Measurements from ENCODE around the gene RCCD1. TPM values are rescaled to one million over a fixed set of nuclear protein-coding genes. Genes with fewer than 3 reads are reported as not detected.
A peak's percentile ranks its signal among the peaks of the same experiment; 100 is the strongest.

The RCCD1 gene
- total and polyA plus RNA-seq, 9 of the 15 experiments (the other 6 are each of a cell fraction or from before 2014, with no cell fraction given): 11.1 to 51.4 (median 24.7) TPM

DNA sequence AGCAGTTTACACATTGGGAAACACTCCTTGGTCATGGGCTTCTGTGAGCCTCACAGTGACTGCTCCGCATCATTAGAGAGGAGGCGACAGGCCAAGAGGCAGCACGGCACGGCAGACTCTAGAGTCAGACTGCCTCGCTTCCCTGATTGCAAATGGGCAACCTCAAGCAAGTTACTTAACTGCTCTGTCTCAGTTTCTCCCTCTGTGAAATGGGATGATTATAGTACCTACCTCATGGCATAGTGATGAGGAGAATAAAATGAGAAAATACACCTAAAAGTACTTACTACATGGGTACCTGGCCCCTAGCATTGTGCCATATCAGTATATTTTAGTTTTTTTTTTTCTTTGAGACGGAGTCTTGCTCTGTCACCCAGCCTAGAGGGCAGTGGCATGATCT, 4.0 kb upstream of the RCCD1 start:
- intact Hi-C loops (cut with micrococcal nuclease): no loop called here
- ChIA-PET POLR2A (interaction anchor here (2.4 to 2.5 kb wide), 2 partner anchors 8 to 18 kb away, joined by 13 to 20 read pairs; partner anchors contain the start of gene HDDC3), CTCF (ENCODE audit: low intra/inter-chr PET ratio) (no interaction called here)
- no peak overlapping the region for H3K27ac ChIP-seq (ENCODE audit: extremely low read depth, low read depth, low read length)
- no peak overlapping the region for H3K4me2 ChIP-seq (ENCODE audit: insufficient read depth, low read length)
- no TSS peak for BruUV-seq (replicated peaks)
- H3K79me2 ChIP-seq (ENCODE audit: control insufficient read depth, insufficient read depth, low read length): peaks cover 6% of the 10 kb centered on the region
- H4K20me1 ChIP-seq (replicated peaks; ENCODE audit: control insufficient read depth, insufficient read depth, low read length): 0 out of 2 replicates have a peak, but pooled peaks cover 5% of the 10 kb centered on the region
- no peaks in the 10 kb centered on the region for H3K27me3 ChIP-seq (ENCODE audit: control insufficient read depth in 2 of 2, insufficient read depth in 2 of 2, low read length in 2 of 2)
- no peak overlapping the region for H2AFZ ChIP-seq (ENCODE audit: low read depth, low read length)
- no peak for ATAC-seq
- DNase-seq (ENCODE audit: extremely low read depth in 1 of 4, low spot score in 3 of 4): no peak
- no peaks in the 10 kb centered on the region for H3K9me3 ChIP-seq (replicated peaks; ENCODE audit: control insufficient read depth, insufficient read depth, low read depth, low read length)
- 90% methylated on average over 6 of the region's 6 CpGs for WGBS (ENCODE audit: insufficient coverage, low coverage, missing lambda C conversion rate)
- FAIRE-seq: no peak
- no peak overlapping the region for H3K4me3 ChIP-seq
- H3K9me1 ChIP-seq (ENCODE audit: control insufficient read depth, insufficient read depth, low read length): peaks cover 3% of the 10 kb centered on the region
- in situ Hi-C loops (cut with MboI): no loop called here
- peaks cover 76% of the 10 kb centered on the region for H3K36me3 ChIP-seq (ENCODE audit: control insufficient read depth, insufficient read depth, low read length)
- no peak for TF ChIP-seq MEF2D (tag; conservative IDR thresholded peaks at IDR 0.05; ENCODE audit: low read depth)
- peak; percentile 67 for TF ChIP-seq RBM25 (IDR thresholded peaks at IDR 0.05; ENCODE audit: low read depth, low read length, severe bottlenecking)
- TF ChIP-seq MXD1 (CRISPR knock-in tag; IDR thresholded peaks at IDR 0.05; ENCODE audit: borderline replicate concordance, poor library complexity, severe bottlenecking): no peak
- TF ChIP-seq, protein P1, sequence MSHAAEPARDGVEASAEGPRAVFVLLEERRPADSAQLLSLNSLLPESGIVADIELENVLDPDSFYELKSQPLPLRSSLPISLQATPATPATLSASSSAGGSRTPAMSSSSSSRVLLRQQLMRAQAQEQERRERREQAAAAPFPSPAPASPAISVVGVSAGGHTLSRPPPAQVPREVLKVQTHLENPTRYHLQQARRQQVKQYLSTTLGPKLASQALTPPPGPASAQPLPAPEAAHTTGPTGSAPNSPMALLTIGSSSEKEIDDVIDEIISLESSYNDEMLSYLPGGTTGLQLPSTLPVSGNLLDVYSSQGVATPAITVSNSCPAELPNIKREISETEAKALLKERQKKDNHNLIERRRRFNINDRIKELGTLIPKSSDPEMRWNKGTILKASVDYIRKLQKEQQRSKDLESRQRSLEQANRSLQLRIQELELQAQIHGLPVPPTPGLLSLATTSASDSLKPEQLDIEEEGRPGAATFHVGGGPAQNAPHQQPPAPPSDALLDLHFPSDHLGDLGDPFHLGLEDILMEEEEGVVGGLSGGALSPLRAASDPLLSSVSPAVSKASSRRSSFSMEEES (CRISPR knock-in tag; IDR thresholded peaks at IDR 0.05): no peak
- TF ChIP-seq, protein P2, sequence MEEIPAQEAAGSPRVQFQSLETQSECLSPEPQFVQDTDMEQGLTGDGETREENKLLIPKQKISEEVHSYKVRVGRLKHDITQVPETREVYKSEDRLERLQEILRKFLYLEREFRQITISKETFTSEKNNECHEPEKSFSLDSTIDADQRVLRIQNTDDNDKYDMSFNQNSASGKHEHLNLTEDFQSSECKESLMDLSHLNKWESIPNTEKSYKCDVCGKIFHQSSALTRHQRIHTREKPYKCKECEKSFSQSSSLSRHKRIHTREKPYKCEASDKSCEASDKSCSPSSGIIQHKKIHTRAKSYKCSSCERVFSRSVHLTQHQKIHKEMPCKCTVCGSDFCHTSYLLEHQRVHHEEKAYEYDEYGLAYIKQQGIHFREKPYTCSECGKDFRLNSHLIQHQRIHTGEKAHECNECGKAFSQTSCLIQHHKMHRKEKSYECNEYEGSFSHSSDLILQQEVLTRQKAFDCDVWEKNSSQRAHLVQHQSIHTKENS (CRISPR knock-in tag; IDR thresholded peaks at IDR 0.05): no peak
- no peak for TF ChIP-seq KLF6 (CRISPR knock-in tag; IDR thresholded peaks at IDR 0.05; ENCODE audit: borderline replicate concordance)
- no peak for TF ChIP-seq ARID2 (IDR thresholded peaks at IDR 0.05)
- TF ChIP-seq, protein P3, sequence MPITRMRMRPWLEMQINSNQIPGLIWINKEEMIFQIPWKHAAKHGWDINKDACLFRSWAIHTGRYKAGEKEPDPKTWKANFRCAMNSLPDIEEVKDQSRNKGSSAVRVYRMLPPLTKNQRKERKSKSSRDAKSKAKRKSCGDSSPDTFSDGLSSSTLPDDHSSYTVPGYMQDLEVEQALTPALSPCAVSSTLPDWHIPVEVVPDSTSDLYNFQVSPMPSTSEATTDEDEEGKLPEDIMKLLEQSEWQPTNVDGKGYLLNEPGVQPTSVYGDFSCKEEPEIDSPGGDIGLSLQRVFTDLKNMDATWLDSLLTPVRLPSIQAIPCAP (CRISPR knock-in tag; IDR thresholded peaks at IDR 0.05; ENCODE audit: borderline replicate concordance): no peak
- no peak for TF ChIP-seq ZKSCAN3 (CRISPR knock-in tag; IDR thresholded peaks at IDR 0.05)
- TF ChIP-seq BCOR (IDR thresholded peaks at IDR 0.05): peak; percentile 51; the same call in 1 of the 2 replicates
- TF ChIP-seq SMARCB1 (IDR thresholded peaks at IDR 0.05; ENCODE audit: insufficient read length, low read depth): no peak
- TF ChIP-seq TARDBP (IDR thresholded peaks at IDR 0.05): no peak
- TF ChIP-seq MIER1 (IDR thresholded peaks at IDR 0.05; ENCODE audit: low read depth): no peak
- H3K4me1 ChIP-seq (replicated peaks in 1 of 2; ENCODE audit: control insufficient read depth in 2 of 2, insufficient read depth in 2 of 2, low read length in 2 of 2): peaks cover 19 to 56% of the 10 kb centered on the region in 2 experiments; a peak in 4 of 5 replicates
- no peak overlapping the region for H3K9ac ChIP-seq (ENCODE audit: insufficient read depth in 1 of 2, low read depth in 2 of 2, low read length in 2 of 2)

Measured in K562 (cell line).